ENCODE data around the gene APEX1.

DNA sequence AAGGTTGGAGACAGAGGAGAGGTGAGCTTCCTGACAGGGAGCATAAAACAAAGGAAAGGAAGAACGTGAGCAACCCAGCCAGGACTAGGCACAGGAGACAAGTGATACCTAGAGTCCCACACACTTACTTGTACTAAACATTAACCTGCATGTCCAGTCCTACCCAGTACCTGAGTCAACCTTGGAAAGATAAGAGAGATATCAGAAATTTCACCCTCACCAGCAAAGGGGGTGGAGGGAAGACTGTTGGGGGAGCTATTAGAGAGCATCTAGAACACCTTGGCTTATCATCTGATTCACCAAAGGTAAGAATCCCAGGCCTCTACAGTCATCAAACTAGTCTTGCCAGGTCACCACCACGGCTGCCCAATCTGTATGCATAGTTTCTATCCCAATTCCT lies 30.2 kb upstream of the APEX1 start:
- TF ChIP-seq CTCF (IDR thresholded peaks at IDR 0.05) (no peak), POLR2A (IDR thresholded peaks at IDR 0.05) (no peak)
